Naive thymus-derived CD4-positive, alpha-beta T cell (primary cell): ENCODE results near the gene SLC5A8. TPM values are rescaled to one million over a fixed set of nuclear protein-coding genes. Genes with fewer than 3 reads are reported as not detected.

Experiments
- ATAC-seq: fragments of 150-1000 bp; cut with Tn5 transposase; 2 replicates; pipeline ENCODE4 v1.10.0; 2021; ENCODE audit warnings: mild to moderate bottlenecking, moderate library complexity
- CTCF ChIA-PET: fragments of 350-600 bp; sonication (Branson Sonifier 250); formaldehyde crosslinking; loops from one replicate; lab custom pipeline; 2021; ENCODE audit warnings: antibody characterized with exemption; lab: Charles Lee
- POLR2A ChIA-PET: fragments of 350-600 bp; sonication (Branson Sonifier 250); formaldehyde crosslinking; loops from one replicate; lab custom pipeline; 2021; ENCODE audit warnings: antibody characterized with exemption, inconsistent platforms; lab: Charles Lee
- DNase-seq, 9 donors: peaks; one replicate each; pipeline versions ENCODE4 v3.0.0 to v3.0.0-alpha.2; 2020 to 2022; ENCODE audit warnings: mixed read lengths in 1 of 9
- H3K27ac ChIP-seq: one replicate; pipeline ENCODE4 v1.7.0; 2013; ENCODE audit warnings: mild to moderate bottlenecking, low read depth, low read length, moderate library complexity
- H3K27me3 ChIP-seq, 2 donors: one replicate each; pipeline ENCODE4 v1.7.0; 2013; ENCODE audit warnings: low read length in 2 of 2, mild to moderate bottlenecking in 2 of 2, moderate library complexity in 2 of 2; ENCODE audit not compliant: control insufficient read depth in 2 of 2, insufficient read depth in 2 of 2
- H3K36me3 ChIP-seq, 3 experiments: 1 replicate in 2 of 3; 2 replicates in 1 of 3; pipeline ENCODE4 v1.7.0; 2013; ENCODE audit warnings: low read length in 3 of 3, mild to moderate bottlenecking in 3 of 3, moderate library complexity in 1 of 3; ENCODE audit not compliant: insufficient read depth in 3 of 3, control insufficient read depth in 2 of 3
- H3K4me1 ChIP-seq, 2 donors: one replicate each; pipeline ENCODE4 v1.7.0; 2013; ENCODE audit warnings: low read length in 2 of 2, mild to moderate bottlenecking in 2 of 2, moderate library complexity in 1 of 2; ENCODE audit not compliant: control insufficient read depth in 2 of 2, insufficient read depth in 2 of 2
- H3K4me3 ChIP-seq: 2 replicates; pipeline ENCODE4 v1.7.0; 2013; ENCODE audit warnings: mild to moderate bottlenecking, low read length
- H3K9me3 ChIP-seq, 3 experiments: 1 replicate in 2 of 3; 2 replicates in 1 of 3; pipeline ENCODE4 v1.7.0; 2013; ENCODE audit warnings: low read length in 3 of 3; ENCODE audit not compliant: control insufficient read depth in 2 of 3
- H3K27ac Mint-ChIP-seq, 9 donors: one replicate each; pipeline ENCODE4 v1.8.0; 2020 to 2022; ENCODE audit warnings: mixed read lengths in 9 of 9, mild to moderate bottlenecking in 8 of 9, moderate library complexity in 5 of 9, inconsistent platforms in 2 of 9
- H3K27me3 Mint-ChIP-seq, 5 donors: one replicate each; pipeline ENCODE4 v1.8.0; 2021 to 2022; ENCODE audit warnings: mixed read lengths in 5 of 5, mild to moderate bottlenecking in 1 of 5
- H3K36me3 Mint-ChIP-seq, 5 donors: one replicate each; pipeline ENCODE4 v1.8.0; 2020 to 2022; ENCODE audit warnings: mixed read lengths in 5 of 5, mild to moderate bottlenecking in 3 of 5, inconsistent platforms in 1 of 5
- H3K4me1 Mint-ChIP-seq, 7 donors: one replicate each; pipeline ENCODE4 v1.8.0; 2020 to 2022; ENCODE audit warnings: mixed read lengths in 7 of 7, mild to moderate bottlenecking in 3 of 7, inconsistent platforms in 1 of 7
- H3K4me3 Mint-ChIP-seq, 10 donors: one replicate each; pipeline ENCODE4 v1.8.0; 2020 to 2022; ENCODE audit warnings: mild to moderate bottlenecking in 10 of 10, mixed read lengths in 10 of 10, moderate library complexity in 6 of 10, inconsistent platforms in 2 of 10
- H3K9me3 Mint-ChIP-seq, 11 donors: one replicate each; pipeline ENCODE4 v1.8.0; 2020 to 2022; ENCODE audit warnings: mixed read lengths in 11 of 11, mild to moderate bottlenecking in 4 of 11, inconsistent platforms in 1 of 11, moderate library complexity in 1 of 11
- intact Hi-C, 2 donors: fragments of 100-400 bp; cut with micrococcal nuclease; formaldehyde crosslinking; loops; one replicate each; pipeline ENCODE4 v1.15.1; 2023
- polyA plus RNA-seq, 2 donors: library from polyadenylated mRNA; unstranded; fragments of 300-500 nt; fragmentation: Illumina TruSeq; gene quantifications; one replicate each; pipeline ENCODE4 v1.2.3, GENCODE V29; 2021
- total RNA-seq, 6 experiments: library from RNA in 5 of 6; stranded (reverse) in 5 of 6; gene quantifications; 1 replicate in 5 of 6; 2 replicates in 1 of 6; pipeline ENCODE4 v1.2.3 and lab custom pipeline; 2021 to 2026

The SLC5A8 gene
- total and polyA plus RNA-seq, 7 experiments from 2014 or later: not detected

- no peak overlapping the region for H3K27ac Mint-ChIP-seq
- Histone ChIP-seq H3K36me3 (no peaks in the 10 kb centered on the region), H3K9me3 (no peaks in the 10 kb centered on the region), H3K4me3 (no peak overlapping the region), H3K27ac (no peak overlapping the region), H3K4me1 (no peaks in the 10 kb centered on the region), H3K27me3 (no peaks in the 10 kb centered on the region)
- no peaks in the 10 kb centered on the region for H3K4me1 Mint-ChIP-seq
- H3K9me3 Mint-ChIP-seq: peaks cover 0 to 11% (median 3%) of the 10 kb centered on the region in 11 donors
- ChIA-PET CTCF (no interaction called here), POLR2A (no interaction called here)
- no peaks in the 10 kb centered on the region for H3K36me3 Mint-ChIP-seq
- H3K4me3 Mint-ChIP-seq: no peak overlapping the region
- H3K27me3 Mint-ChIP-seq: no peaks in the 10 kb centered on the region
- DNase-seq: no peak
- no peak for ATAC-seq
- intact Hi-C loops: no loop called here
These were observed 102.8 kb downstream of the SLC5A8 start for GRCh38 chr12:101107032-101107763.

Other genes with a start within 250 kb of the SLC5A8 start
- 10 to 100 TPM; 10.8 to 20.8 (median 14.9) TPM for gene UTP20, start 69.9 kb upstream of the SLC5A8 start, total RNA-seq
- gene UTP20, start 69.9 kb upstream of the SLC5A8 start, polyA plus RNA-seq: 1 to 10 TPM; 5.7 to 7.3 TPM
- 10 to 100 TPM; 26.2 to 48.4 (median 39.3) TPM for gene ARL1, start 197.5 kb upstream of the SLC5A8 start, total RNA-seq
- 10 to 100 TPM; 28.9 to 31.6 TPM for gene ARL1, start 197.5 kb upstream of the SLC5A8 start, polyA plus RNA-seq